Kidney (tissue), 14 donors: ENCODE measurements around the gene RAD51B. TPM values are rescaled to one million over a fixed set of nuclear protein-coding genes. Genes with fewer than 3 reads are reported as not detected.
A peak's percentile ranks its signal among the peaks of the same experiment; 100 is the strongest.

ENCODE experiments used
- DNase-seq, 5 donors: peaks; one replicate each; pipeline ENCODE4 v3.0.0-alpha.2; 2013 to 2020
- FAIRE-seq: peaks from 2 replicates; lab custom pipeline; 2012; peaks lifted over from hg19 to GRCh38; lab: Jason Lieb, UNC
- H3K27ac ChIP-seq, 2 donors: one replicate each; pipeline ENCODE4 v1.7.0; 2013; ENCODE audit warnings: low read depth in 2 of 2, low read length in 2 of 2, inconsistent platforms in 1 of 2
- H3K27me3 ChIP-seq: one replicate; pipeline ENCODE4 v1.7.1; 2013; ENCODE audit warnings: low read length, inconsistent platforms; ENCODE audit not compliant: control insufficient read depth, insufficient read depth
- H3K36me3 ChIP-seq, 3 donors: one replicate each; pipeline versions ENCODE4 v1.7.0 to v1.7.1; 2013; ENCODE audit warnings: low read length in 3 of 3, control low read depth in 1 of 3, inconsistent platforms in 1 of 3; ENCODE audit not compliant: insufficient read depth in 3 of 3, control insufficient read depth in 2 of 3
- H3K4me1 ChIP-seq, 3 donors: one replicate each; pipeline versions ENCODE4 v1.7.0 to v1.7.1; 2013; ENCODE audit warnings: low read length in 3 of 3, inconsistent platforms in 1 of 3, low read depth in 1 of 3; ENCODE audit not compliant: control insufficient read depth in 2 of 3, insufficient read depth in 2 of 3
- H3K4me3 ChIP-seq, 3 donors: one replicate each; pipeline versions ENCODE4 v1.7.0 to v1.8.1; 2013; ENCODE audit warnings: low read length in 3 of 3, control low read depth in 1 of 3, inconsistent platforms in 1 of 3
- H3K9ac ChIP-seq, 3 donors: one replicate each; pipeline versions ENCODE4 v1.7.0 to v1.7.1; 2013; ENCODE audit warnings: low read length in 3 of 3, control low read depth in 1 of 3, inconsistent platforms in 1 of 3
- H3K9me3 ChIP-seq, 3 donors: one replicate each; pipeline versions ENCODE4 v1.7.0 to v1.7.1; 2013; ENCODE audit warnings: low read length in 3 of 3, control low read depth in 1 of 3, inconsistent platforms in 1 of 3; ENCODE audit not compliant: control insufficient read depth in 2 of 3, insufficient read depth in 1 of 3
- intact Hi-C: fragments of 100-400 bp; cut with DNase I; formaldehyde crosslinking; loops from one replicate; pipeline ENCODE4 v1.11.1; 2022
- polyA plus RNA-seq: library from polyadenylated mRNA; stranded (reverse); fragments of 350-450 nt; fragmentation: Illumina TruSeq; extraction: RNeasy Lipid Tissue Mini Kit (QIAGEN cat#74804); gene quantifications from one replicate; pipeline ENCODE4 v1.2.3, GENCODE V29; 2014; ENCODE audit warnings: low read depth, low replicate concordance; ENCODE audit not compliant: insufficient read depth
- total RNA-seq: library from RNA; stranded (reverse); fragmentation: NEBNext Ultra II Directional; extraction: Animal tissue kit (Norgen Biotek cat#: 25700); gene quantifications from one replicate; pipeline ENCODE4 v1.2.1, GENCODE V29; 2021
- TF ChIP-seq, protein P1 (sequence below): IDR thresholded peaks from 3 replicates; pipeline ENCODE4 v1.5.1; 2012; ENCODE audit warnings: mild to moderate bottlenecking, moderate library complexity, borderline replicate concordance; ENCODE audit not compliant: insufficient read depth; ENCODE audit errors: extremely low read depth
- donor health status: control.
- donor health status: control.
- donor health status: control.
- donor health status: control.
- donor health status: control.
- donor health status: DM: yes; HTN: yes; CAD: no.
- donor health status: Normal renal cell carcinoma (clear cell type).

The RAD51B gene
- total and polyA plus RNA-seq, 2 donors from 2014 or later = 6.9 to 18.0 TPM

DNA sequence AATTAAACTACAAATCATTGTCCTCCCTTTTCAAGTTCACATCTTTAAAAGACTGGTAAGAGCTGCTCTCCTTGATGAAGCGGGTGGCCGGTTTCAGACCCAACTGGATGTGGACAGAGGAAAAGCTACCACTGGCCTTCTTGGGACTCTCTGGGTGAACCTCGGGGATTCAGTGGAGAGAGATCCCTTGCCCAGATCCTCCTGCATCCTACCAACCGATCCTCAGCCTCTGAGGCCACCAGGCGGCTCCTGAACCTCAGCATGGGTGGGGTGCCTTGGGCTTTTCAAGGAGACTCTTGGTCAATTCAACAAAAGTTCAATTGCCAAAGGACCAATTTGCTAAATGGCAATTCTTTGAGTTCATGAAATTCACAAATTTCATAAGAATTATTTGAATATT is 888.8 kb downstream of the RAD51B start:
- DNase-seq (peak in 1 of 5 donors; percentile 16), FAIRE-seq (no peak)
- Histone ChIP-seq H3K4me1 (peaks cover 0 to 20% (median 15%) of the 10 kb centered on the region in 3 donors), H3K9me3 (no peaks in the 10 kb centered on the region), H3K27ac (no peak overlapping the region), H3K4me3 (no peak overlapping the region), H3K9ac (no peak overlapping the region), H3K36me3 (no peaks in the 10 kb centered on the region), H3K27me3 (no peaks in the 10 kb centered on the region)
- intact Hi-C loops = no loop called here
- TF ChIP-seq, protein P1, sequence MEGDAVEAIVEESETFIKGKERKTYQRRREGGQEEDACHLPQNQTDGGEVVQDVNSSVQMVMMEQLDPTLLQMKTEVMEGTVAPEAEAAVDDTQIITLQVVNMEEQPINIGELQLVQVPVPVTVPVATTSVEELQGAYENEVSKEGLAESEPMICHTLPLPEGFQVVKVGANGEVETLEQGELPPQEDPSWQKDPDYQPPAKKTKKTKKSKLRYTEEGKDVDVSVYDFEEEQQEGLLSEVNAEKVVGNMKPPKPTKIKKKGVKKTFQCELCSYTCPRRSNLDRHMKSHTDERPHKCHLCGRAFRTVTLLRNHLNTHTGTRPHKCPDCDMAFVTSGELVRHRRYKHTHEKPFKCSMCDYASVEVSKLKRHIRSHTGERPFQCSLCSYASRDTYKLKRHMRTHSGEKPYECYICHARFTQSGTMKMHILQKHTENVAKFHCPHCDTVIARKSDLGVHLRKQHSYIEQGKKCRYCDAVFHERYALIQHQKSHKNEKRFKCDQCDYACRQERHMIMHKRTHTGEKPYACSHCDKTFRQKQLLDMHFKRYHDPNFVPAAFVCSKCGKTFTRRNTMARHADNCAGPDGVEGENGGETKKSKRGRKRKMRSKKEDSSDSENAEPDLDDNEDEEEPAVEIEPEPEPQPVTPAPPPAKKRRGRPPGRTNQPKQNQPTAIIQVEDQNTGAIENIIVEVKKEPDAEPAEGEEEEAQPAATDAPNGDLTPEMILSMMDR = no peak

DNA sequence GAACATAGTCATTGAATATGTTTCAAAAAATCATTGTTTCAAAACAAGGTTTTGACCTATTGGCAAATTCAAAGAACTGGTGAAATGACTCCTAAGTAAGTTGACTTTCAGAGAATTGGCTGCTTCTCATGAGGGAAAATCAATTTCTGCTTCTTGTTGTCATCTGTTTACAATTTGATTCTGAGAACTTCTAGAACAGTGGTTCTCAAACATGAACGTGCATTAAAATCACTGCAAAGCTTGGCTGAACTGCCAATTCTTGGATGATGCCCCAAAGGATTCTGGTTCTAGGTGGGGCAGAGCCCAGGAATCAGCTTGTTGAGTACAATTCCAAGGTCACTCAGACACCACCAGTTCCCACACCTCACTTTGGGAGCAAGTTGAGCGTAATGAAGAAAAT is 889.4 kb downstream of the RAD51B start:
- DNase-seq = no peak
- H3K9ac ChIP-seq = no peak overlapping the region
- no peak overlapping the region for H3K4me3 ChIP-seq
- H3K27me3 ChIP-seq = no peaks in the 10 kb centered on the region
- intact Hi-C loops = no loop called here
- no peaks in the 10 kb centered on the region for H3K9me3 ChIP-seq
- H3K27ac ChIP-seq = no peak overlapping the region
- TF ChIP-seq, protein P1 = no peak
- no peak for FAIRE-seq
- H3K4me1 ChIP-seq = peaks cover 0 to 20% (median 15%) of the 10 kb centered on the region in 3 donors
- no peaks in the 10 kb centered on the region for H3K36me3 ChIP-seq

DNA sequence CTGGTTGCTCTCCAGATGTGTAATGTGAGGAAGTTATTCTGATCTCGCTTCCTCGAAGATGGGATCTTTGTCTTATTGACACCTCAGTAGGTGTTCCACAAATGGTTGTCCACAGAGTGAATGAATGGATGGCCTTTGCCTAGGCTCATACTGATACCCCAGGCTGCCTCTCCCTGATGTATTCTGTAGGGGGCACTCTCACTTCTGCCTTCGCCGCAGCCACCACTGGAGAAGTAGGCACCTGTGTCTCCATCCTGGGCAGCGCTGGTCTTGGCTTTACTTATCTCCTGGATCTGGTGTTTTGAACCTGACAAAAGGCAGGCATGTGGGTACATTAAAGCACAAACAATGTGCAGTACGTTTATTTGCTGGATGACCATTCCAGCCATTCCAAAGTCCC is 891.2 kb downstream of the RAD51B start:
- TF ChIP-seq, protein P1 = no peak
- intact Hi-C loops = no loop called here
- Histone ChIP-seq H3K36me3 (no peaks in the 10 kb centered on the region), H3K9ac (no peak overlapping the region), H3K9me3 (no peaks in the 10 kb centered on the region), H3K27ac (no peak overlapping the region), H3K4me1 (peaks cover 0 to 6% (median 5%) of the 10 kb centered on the region in 3 donors), H3K4me3 (no peak overlapping the region), H3K27me3 (no peaks in the 10 kb centered on the region)
- DNase-seq (no peak), FAIRE-seq (no peak)
